ENCODE data around the gene WNT2B. TPM values are rescaled to one million over a fixed set of nuclear protein-coding genes. Genes with fewer than 3 reads are reported as not detected.

The WNT2B gene
- total and polyA plus RNA-seq, 2 of the 8 experiments (the other 6 are each of a cell fraction or from before 2014, with no cell fraction given), result 0.33 to 2.0 TPM

DNA sequence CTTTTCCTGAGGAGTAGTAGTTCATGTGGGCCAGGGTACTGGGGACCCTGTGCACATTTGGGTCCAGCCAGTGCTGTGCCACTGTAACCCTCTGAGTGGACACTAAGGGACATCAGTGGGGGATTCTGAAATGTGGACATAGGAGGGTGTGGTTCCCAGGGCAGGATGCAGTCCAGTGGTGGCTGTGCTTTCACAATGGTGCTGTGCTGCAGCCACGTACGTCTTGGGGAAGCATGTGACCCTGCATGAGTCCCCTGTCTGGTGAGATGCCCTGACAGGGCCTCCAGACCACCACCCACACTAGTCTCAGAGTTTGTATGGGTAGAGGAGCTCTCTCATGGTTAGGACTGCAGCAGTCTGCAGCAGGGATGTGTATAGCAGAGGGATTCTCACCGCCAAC lies 37.8 kb upstream of the WNT2B start:
- 89% methylated on average over 3 of the region's 3 CpGs; no CpG with 5 or more reads in 1 of the 2 experiments for WGBS, 2 experiments (ENCODE audit: extremely low coverage in 1 of 2, insufficient coverage in 1 of 2, insufficient read length in 1 of 2, insufficient replicate concordance in 2 of 2, low coverage in 1 of 2, low lambda C conversion rate in 2 of 2, missing lambda C conversion rate in 1 of 2)

More for the DNA sequence above, 37.8 kb upstream of the WNT2B start:
- Histone ChIP-seq H3K23ac (ENCODE audit: insufficient read length) (no peak overlapping the region), H3K79me2 (ENCODE audit: control insufficient read depth in 1 of 2, insufficient read depth in 2 of 2, low read length in 2 of 2) (no peaks in the 10 kb centered on the region), H3K79me1 (ENCODE audit: low read depth, low read length) (no peaks in the 10 kb centered on the region), H3K9me3 (ENCODE audit: insufficient read depth in 2 of 2, low read depth in 1 of 2, low read length in 1 of 2) (no peaks in the 10 kb centered on the region), H4K8ac (ENCODE audit: extremely low read depth, insufficient read depth, low read length) (peak overlapping the region; percentile 48), H3K9ac (replicated peaks in 1 of 4; ENCODE audit: extremely low read depth in 1 of 4, low read depth in 3 of 4, low read length in 3 of 4) (no peak overlapping the region), H3K14ac (ENCODE audit: insufficient read length) (no peak overlapping the region), H2BK120ac (replicated peaks; ENCODE audit: low read depth, low read length) (no peak overlapping the region), H2BK15ac (ENCODE audit: low read length) (no peak overlapping the region), H4K5ac (ENCODE audit: insufficient read length, low read depth, low read length) (no peak overlapping the region), H3K27ac (ENCODE audit: low read depth, low read length) (no peak overlapping the region), H2BK20ac (ENCODE audit: low read length) (no peak overlapping the region), H3K4ac (replicated peaks; ENCODE audit: insufficient read length, low read depth, low read length) (no peak overlapping the region), H2BK12ac (ENCODE audit: low read depth, low read length) (no peak overlapping the region), H3K56ac (replicated peaks; ENCODE audit: insufficient read length, low read depth, low read length) (no peak overlapping the region), H3K4me3 (ENCODE audit: extremely low read depth in 1 of 4, insufficient read depth in 2 of 4, low read depth in 3 of 4, low read length in 4 of 4) (no peak overlapping the region), H3K36me3 (ENCODE audit: control insufficient read depth in 2 of 4, insufficient read depth in 4 of 4, low read length in 3 of 4) (no peaks in the 10 kb centered on the region), H3K4me2 (ENCODE audit: insufficient read depth in 1 of 2, low read depth in 2 of 2, low read length in 2 of 2) (no peak overlapping the region), H2AK5ac (ENCODE audit: low read depth, low read length) (no peak overlapping the region), H2AFZ (ENCODE audit: low read length) (no peak overlapping the region), H3K18ac (ENCODE audit: extremely low read depth, low read length) (no peak overlapping the region), H3K27me3 (replicated peaks in 1 of 4; ENCODE audit: control insufficient read depth in 3 of 4, extremely low read depth in 1 of 4, insufficient read depth in 3 of 4, low read length in 3 of 4) (peaks cover 0 to 5% (median 2%) of the 10 kb centered on the region in 4 experiments; a peak in 4 of 7 replicates), H4K20me1 (replicated peaks in 1 of 2; ENCODE audit: control insufficient read depth in 1 of 2, insufficient read depth in 2 of 2, low read length in 2 of 2) (no peaks in the 10 kb centered on the region), H3K4me1 (replicated peaks in 1 of 4; ENCODE audit: control insufficient read depth in 3 of 4, insufficient read depth in 4 of 4, low read length in 3 of 4) (peaks cover 0 to under 1% (median under 1%) of the 10 kb centered on the region in 4 experiments; a peak in 4 of 7 replicates), H2BK5ac (ENCODE audit: low read depth, low read length) (no peak overlapping the region), H4K91ac (replicated peaks; ENCODE audit: insufficient read length, low read length) (no peak overlapping the region), H3K23me2 (ENCODE audit: low read depth, low read length) (no peaks in the 10 kb centered on the region)
- CTCF ChIA-PET (ENCODE audit: partially characterized antibody), result interaction anchor here (2.0 kb wide), 1 partner anchor 31 kb away, joined by 4 read pairs; no protein-coding TSS in a partner anchor
- FAIRE-seq, result no peak
- POLR2A ChIA-PET (ENCODE audit: partially characterized antibody), result interaction anchor here (1.7 kb wide), 1 partner anchor 14 kb away, joined by 5 read pairs; no protein-coding TSS in a partner anchor
- no peak for DNase-seq (ENCODE audit: low read depth in 1 of 2, low spot score in 2 of 2)
- TF ChIP-seq PHF8 (conservative IDR thresholded peaks at IDR 0.05; ENCODE audit: low read depth, low read length) (no peak), ATF2 (IDR thresholded peaks at IDR 0.05; ENCODE audit: low read length) (no peak), NANOG (IDR thresholded peaks at IDR 0.05; ENCODE audit: insufficient read depth, low read depth, low read length, poor library complexity, severe bottlenecking) (no peak), SAP30 (IDR thresholded peaks at IDR 0.05; ENCODE audit: insufficient read depth, insufficient replicate concordance, low read length) (no peak)
